GM12875 (cell line): ENCODE data around the gene BIVM.

ENCODE experiments used
- H3K4me3 ChIP-seq: one replicate; pipeline ENCODE4 v1.5.1; 2011; ENCODE audit warnings: low read depth, low read length, control low read depth
- TF ChIP-seq, protein P1 (sequence below): IDR thresholded peaks from 2 replicates; pipeline ENCODE4 v1.5.1; 2011; ENCODE audit warnings: low read depth, mild to moderate bottlenecking, control low read depth, inconsistent platforms, low read length, moderate library complexity, borderline replicate concordance; ENCODE audit not compliant: insufficient read depth

The BIVM gene

DNA sequence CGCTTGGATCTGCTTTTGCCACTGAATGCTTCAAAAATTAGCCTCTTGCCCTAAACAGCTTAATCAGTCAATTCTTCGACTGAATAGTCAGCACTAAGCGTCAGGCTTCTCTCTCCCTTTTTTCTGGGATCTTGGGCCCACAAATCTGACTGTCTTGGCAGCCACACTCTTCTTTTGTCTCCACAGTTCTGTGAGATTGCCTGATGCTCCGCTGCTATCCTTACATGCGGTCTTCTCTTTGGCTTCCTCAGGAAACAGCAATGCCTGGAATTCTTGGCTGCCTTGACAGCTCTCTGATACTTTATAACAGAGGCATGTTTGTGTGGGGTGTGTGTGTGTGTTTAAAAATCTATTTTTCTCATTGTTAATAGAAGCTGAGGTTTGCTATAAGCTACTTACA is 79.6 kb downstream of the BIVM start:
- TF ChIP-seq, protein P1, sequence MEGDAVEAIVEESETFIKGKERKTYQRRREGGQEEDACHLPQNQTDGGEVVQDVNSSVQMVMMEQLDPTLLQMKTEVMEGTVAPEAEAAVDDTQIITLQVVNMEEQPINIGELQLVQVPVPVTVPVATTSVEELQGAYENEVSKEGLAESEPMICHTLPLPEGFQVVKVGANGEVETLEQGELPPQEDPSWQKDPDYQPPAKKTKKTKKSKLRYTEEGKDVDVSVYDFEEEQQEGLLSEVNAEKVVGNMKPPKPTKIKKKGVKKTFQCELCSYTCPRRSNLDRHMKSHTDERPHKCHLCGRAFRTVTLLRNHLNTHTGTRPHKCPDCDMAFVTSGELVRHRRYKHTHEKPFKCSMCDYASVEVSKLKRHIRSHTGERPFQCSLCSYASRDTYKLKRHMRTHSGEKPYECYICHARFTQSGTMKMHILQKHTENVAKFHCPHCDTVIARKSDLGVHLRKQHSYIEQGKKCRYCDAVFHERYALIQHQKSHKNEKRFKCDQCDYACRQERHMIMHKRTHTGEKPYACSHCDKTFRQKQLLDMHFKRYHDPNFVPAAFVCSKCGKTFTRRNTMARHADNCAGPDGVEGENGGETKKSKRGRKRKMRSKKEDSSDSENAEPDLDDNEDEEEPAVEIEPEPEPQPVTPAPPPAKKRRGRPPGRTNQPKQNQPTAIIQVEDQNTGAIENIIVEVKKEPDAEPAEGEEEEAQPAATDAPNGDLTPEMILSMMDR, result no peak
- no peak overlapping the region for H3K4me3 ChIP-seq

DNA sequence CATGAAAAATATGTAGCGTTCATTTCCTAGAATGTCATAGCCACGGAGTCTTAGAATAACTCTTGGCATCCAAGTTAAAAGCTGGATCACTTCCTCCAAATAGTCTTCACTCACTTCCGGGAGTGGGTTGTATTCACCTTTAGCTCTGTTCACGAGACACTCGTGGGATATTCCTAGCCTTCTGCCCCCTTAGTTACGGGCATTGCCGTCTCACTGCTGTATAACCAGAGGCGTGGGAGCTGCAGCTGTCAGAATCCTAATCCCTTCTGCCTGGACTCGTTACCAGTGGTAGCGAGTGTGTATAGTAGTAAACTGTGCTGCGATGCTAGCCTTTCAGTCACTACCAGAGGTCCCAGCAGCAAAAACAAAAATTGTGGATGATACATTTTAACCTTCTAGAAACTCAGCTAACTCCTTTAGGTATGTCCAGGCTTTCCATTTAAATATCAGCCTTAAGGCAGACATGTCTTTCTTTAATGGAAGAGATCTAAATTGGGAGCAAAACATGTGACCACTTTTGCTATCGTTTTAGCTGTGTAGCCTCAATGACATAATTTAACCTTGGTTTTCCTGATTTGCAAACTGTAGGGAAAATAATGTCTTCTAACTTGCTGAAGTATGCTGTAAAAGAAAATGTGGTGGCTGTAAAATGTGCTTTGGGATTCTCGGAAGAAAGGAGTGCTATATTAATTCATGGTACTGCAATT is 81.0 kb downstream of the BIVM start:
- TF ChIP-seq, protein P1, result no peak

DNA sequence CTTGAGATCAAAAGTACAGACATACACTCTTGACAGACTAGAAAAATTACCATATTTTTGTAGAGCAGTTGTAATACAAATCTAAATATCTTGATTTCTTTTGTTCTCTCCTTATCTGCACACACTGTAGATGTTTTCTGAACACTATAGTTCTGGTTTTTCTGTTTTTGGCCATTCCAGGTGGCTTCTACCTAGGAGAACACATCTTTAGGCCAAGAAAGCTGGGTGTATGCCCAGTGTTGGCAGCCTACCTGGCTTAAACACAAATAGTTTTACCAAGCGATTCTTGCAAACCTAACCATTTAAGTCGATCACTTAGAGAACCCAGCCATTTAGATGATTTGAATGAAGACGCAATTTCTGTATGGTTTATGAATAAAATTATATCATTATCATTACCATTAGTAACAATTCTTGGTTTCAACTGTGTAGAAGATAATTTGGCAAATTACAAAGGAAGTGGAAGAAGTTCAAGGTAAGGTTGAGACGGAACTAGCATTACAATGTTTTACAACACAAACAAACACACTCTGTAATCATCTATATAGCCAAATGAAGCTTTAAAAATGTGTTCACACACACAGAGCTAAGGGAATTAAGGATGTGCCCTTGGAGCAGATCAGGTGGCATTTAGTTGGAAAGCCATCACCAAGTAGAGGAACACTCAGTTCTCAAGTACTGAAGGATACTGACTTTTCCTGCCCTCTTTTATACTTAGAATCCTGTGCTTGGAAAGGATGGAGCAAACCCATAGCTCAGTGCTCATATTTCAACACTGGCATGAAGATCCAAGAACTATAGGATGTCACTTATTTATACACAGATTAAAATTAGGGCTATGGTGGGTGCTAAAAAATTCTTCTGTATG is 83.1 kb downstream of the BIVM start:
- TF ChIP-seq, protein P1, result no peak
- H3K4me3 ChIP-seq, result no peak overlapping the region

More for the DNA sequence above, 81.0 kb downstream of the BIVM start:
- H3K4me3 ChIP-seq, result no peak overlapping the region
